DOHH2 (cell line): ENCODE measurements around the gene GRM4.

ENCODE experiments used
- H3F3A ChIP-seq: fragments of 200-600 bp; sonication (generic), shearing (Covaris generic); 2 replicates; pipeline ENCODE4 v1.6.0; 2016; ENCODE audit warnings: antibody characterized with exemption, mild to moderate bottlenecking; ENCODE audit not compliant: control insufficient read depth, insufficient read depth
- H3K27ac ChIP-seq: fragments of 200-600 bp; sonication (generic); 2 replicates; pipeline ENCODE4 v1.5.1; 2014; ENCODE audit warnings: low read depth, mild to moderate bottlenecking, low read length, moderate library complexity
- H3K27me3 ChIP-seq: fragments of 200-600 bp; sonication (generic); 2 replicates; pipeline ENCODE4 v1.6.1; 2014; ENCODE audit warnings: mild to moderate bottlenecking, low read length, mixed read lengths; ENCODE audit not compliant: control insufficient read depth
- H3K36me3 ChIP-seq: fragments of 200-600 bp; sonication (generic); 2 replicates; pipeline ENCODE4 v1.6.1; 2014; ENCODE audit warnings: mild to moderate bottlenecking, low read length, moderate library complexity, mixed read lengths; ENCODE audit not compliant: control insufficient read depth
- H3K4me1 ChIP-seq: fragments of 200-600 bp; sonication (generic); 2 replicates; pipeline ENCODE4 v1.6.1; 2014; ENCODE audit warnings: mild to moderate bottlenecking, low read length, mixed read lengths; ENCODE audit not compliant: control insufficient read depth
- H3K4me2 ChIP-seq: fragments of 200-600 bp; sonication (generic); 2 replicates; pipeline ENCODE4 v1.6.0; 2014; ENCODE audit warnings: mild to moderate bottlenecking, low read length, moderate library complexity
- H3K4me3 ChIP-seq: fragments of 200-600 bp; sonication (generic); 2 replicates; pipeline ENCODE4 v1.5.1; 2014; ENCODE audit warnings: mild to moderate bottlenecking, low read length, mixed read lengths
- H3K79me2 ChIP-seq: fragments of 200-600 bp; sonication (generic); 2 replicates; pipeline ENCODE4 v1.6.1; 2014; ENCODE audit warnings: mild to moderate bottlenecking, low read length, mixed read lengths; ENCODE audit not compliant: control insufficient read depth
- H3K9me2 ChIP-seq: fragments of 200-600 bp; sonication (generic); replicated peaks from 2 replicates; pipeline ENCODE4 v1.6.1; 2014; ENCODE audit warnings: mild to moderate bottlenecking, low read length, mixed read lengths; ENCODE audit not compliant: control insufficient read depth
- H3K9me3 ChIP-seq: fragments of 200-600 bp; sonication (generic); 2 replicates; pipeline ENCODE4 v1.6.1; 2014; ENCODE audit warnings: antibody characterized with exemption, low read length, mixed read lengths; ENCODE audit not compliant: control insufficient read depth, insufficient read depth
- H4K20me1 ChIP-seq: fragments of 200-600 bp; sonication (generic); 2 replicates; pipeline ENCODE4 v1.6.0; 2014; ENCODE audit warnings: low read depth, mild to moderate bottlenecking, antibody characterized with exemption, low read length, moderate library complexity; ENCODE audit not compliant: control insufficient read depth, insufficient read depth
- EZH2phosphoT487 ChIP-seq: fragments of 200-600 bp; sonication (generic); IDR thresholded peaks from 2 replicates; pipeline ENCODE4 v1.6.1; 2017; ENCODE audit warnings: borderline replicate concordance, mild to moderate bottlenecking, antibody characterized with exemption, low read length, moderate library complexity, mixed read lengths
- TF ChIP-seq, protein P1 (sequence below): fragments of 200-600 bp; sonication (generic); IDR thresholded peaks from one replicate; pipeline ENCODE4 v1.5.1; 2014; ENCODE audit warnings: antibody characterized with exemption, mild to moderate bottlenecking, low read depth, low read length; ENCODE audit not compliant: poor library complexity, severe bottlenecking

The GRM4 gene

DNA sequence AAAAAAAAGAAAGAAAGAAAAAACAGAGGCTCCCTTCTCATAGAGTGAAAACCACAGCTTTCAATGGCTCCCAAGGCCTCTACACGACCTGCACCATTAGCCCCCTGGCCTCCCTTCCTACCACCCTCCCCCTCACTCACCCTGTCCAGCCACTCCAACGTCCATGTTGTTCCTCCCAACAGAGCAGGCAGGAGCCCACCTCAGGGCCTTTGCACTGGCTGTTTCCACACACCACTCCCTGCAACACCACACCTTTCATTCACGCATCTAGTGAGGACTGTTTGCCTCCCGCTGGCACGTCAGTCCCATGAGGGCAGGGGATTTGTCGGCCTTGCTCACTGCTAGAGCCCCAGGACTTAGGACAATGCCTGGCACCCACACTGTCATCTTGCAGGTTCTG, 39.5 kb downstream of the GRM4 start:
- Histone ChIP-seq H3K27me3 (peaks cover 8% of the 10 kb centered on the region), H3K4me2 (no peak overlapping the region), H3K27ac (no peak overlapping the region), H3K4me3 (no peak overlapping the region), H4K20me1 (peaks cover 3% of the 10 kb centered on the region; the same call in 1 of the 2 replicates), H3F3A (no peaks in the 10 kb centered on the region), H3K9me2 (no peaks in the 10 kb centered on the region), H3K79me2 (no peaks in the 10 kb centered on the region), H3K9me3 (no peaks in the 10 kb centered on the region), H3K4me1 (no peaks in the 10 kb centered on the region), H3K36me3 (no peaks in the 10 kb centered on the region)
- no peak for TF ChIP-seq EZH2phosphoT487
- TF ChIP-seq, protein P1, sequence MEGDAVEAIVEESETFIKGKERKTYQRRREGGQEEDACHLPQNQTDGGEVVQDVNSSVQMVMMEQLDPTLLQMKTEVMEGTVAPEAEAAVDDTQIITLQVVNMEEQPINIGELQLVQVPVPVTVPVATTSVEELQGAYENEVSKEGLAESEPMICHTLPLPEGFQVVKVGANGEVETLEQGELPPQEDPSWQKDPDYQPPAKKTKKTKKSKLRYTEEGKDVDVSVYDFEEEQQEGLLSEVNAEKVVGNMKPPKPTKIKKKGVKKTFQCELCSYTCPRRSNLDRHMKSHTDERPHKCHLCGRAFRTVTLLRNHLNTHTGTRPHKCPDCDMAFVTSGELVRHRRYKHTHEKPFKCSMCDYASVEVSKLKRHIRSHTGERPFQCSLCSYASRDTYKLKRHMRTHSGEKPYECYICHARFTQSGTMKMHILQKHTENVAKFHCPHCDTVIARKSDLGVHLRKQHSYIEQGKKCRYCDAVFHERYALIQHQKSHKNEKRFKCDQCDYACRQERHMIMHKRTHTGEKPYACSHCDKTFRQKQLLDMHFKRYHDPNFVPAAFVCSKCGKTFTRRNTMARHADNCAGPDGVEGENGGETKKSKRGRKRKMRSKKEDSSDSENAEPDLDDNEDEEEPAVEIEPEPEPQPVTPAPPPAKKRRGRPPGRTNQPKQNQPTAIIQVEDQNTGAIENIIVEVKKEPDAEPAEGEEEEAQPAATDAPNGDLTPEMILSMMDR = no peak

DNA sequence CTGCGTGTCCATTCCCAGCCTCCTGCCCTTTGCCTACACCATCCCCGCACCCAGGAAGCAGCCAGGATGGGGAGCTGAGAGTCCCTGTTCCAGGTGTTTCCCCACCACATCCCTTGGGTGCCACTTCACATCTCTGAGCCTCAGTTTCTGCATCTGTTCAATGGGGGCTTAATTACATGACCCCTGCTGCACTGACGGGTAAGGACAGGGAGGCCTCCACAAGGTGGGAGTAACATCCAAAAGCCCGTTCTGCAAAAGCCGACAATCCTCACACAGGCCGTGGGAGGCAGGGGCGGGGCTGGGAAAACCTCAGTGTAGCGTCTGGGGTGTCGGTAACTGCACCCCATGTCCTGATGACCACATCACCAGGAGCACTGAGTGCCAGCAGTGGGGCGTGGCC, 41.3 kb downstream of the GRM4 start:
- no peaks in the 10 kb centered on the region for H3K36me3 ChIP-seq
- H3K4me2 ChIP-seq = no peak overlapping the region
- H3K27ac ChIP-seq = no peak overlapping the region
- H3K9me3 ChIP-seq = no peaks in the 10 kb centered on the region
- H3K79me2 ChIP-seq = no peaks in the 10 kb centered on the region
- H3F3A ChIP-seq = no peaks in the 10 kb centered on the region
- no peaks in the 10 kb centered on the region for H3K9me2 ChIP-seq
- no peaks in the 10 kb centered on the region for H3K4me1 ChIP-seq
- no peak overlapping the region for H3K4me3 ChIP-seq
- H3K27me3 ChIP-seq = peaks cover 7% of the 10 kb centered on the region; the same call in 1 of the 2 replicates
- H4K20me1 ChIP-seq = peaks cover 3% of the 10 kb centered on the region; the same call in 1 of the 2 replicates
- TF ChIP-seq, protein P1 = no peak
- TF ChIP-seq EZH2phosphoT487 = no peak

DNA sequence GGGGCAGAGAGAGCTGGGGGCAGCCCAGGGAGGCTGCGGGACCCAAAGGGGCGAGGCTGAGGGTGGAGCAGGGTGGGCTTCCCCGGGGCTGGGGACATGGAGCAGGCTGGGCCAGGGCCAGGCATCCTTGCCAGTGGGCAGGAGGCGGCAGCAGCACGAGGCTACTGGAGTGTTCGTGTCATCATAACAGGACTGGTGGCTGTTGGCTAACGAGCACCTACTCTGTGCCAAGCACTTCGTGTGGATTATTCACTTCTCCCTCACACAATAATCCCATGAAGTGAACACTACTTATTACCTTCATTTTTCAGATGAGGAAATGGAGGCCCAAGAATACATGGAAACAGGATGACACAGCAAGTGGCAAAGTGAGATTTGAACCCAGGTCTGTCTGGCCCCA, 41.7 kb downstream of the GRM4 start:
- Histone ChIP-seq H4K20me1 (peaks cover 3% of the 10 kb centered on the region; the same call in 1 of the 2 replicates), H3F3A (no peaks in the 10 kb centered on the region), H3K79me2 (no peaks in the 10 kb centered on the region), H3K4me2 (no peak overlapping the region), H3K4me1 (no peaks in the 10 kb centered on the region), H3K9me2 (no peaks in the 10 kb centered on the region), H3K36me3 (no peaks in the 10 kb centered on the region), H3K4me3 (no peak overlapping the region), H3K27ac (no peak overlapping the region), H3K27me3 (peaks cover 7% of the 10 kb centered on the region; the same call in 1 of the 2 replicates), H3K9me3 (no peaks in the 10 kb centered on the region)
- TF ChIP-seq EZH2phosphoT487 = no peak
- TF ChIP-seq, protein P1 = no peak
